Stimulated activated CD8-positive, alpha-beta memory T cell treated with anti-CD3 and anti-CD28 coated beads, Interleukin-15, amount 100 ng/mL, for 1 hour (primary cell): ENCODE measurements around the gene DIP2C.
"Not testable (repeated sequence)": the region's sequence is repeated elsewhere in the genome, so short reads cannot be mapped to it uniquely, and the experiment has no call there.

ENCODE experiments used
- DNase-seq: peaks from one replicate; pipeline ENCODE4 v3.0.0-alpha.2; 2020; ENCODE audit warnings: low read depth

DIP2C gene

DNA sequence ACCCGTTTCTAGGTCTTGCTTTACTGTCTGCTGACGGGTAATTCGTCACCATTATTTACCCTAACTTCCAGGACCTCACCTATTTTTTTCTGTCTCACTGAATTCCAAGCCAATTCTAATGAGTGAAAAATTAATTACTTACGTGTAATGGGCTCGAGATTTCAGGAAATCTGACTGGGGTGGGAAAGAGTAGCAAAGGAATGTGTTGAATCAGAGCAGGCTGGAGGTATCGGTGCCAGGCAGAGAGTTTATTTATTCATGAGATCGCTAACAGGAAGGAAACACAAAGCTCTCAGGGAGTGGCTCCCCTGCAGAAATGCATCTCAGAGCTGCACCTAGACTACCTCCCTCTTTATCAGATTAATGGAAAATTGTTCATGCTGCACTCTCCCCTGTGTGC, 4.0 kb upstream of the DIP2C start:
- DNase-seq: no peak

GRCh38 chr10:692682-693351, 3.3 kb upstream of the DIP2C start:
- no peak for DNase-seq

GRCh38 chr10:691216-691615, 1.7 kb upstream of the DIP2C start:
- DNase-seq: no peak

DNA sequence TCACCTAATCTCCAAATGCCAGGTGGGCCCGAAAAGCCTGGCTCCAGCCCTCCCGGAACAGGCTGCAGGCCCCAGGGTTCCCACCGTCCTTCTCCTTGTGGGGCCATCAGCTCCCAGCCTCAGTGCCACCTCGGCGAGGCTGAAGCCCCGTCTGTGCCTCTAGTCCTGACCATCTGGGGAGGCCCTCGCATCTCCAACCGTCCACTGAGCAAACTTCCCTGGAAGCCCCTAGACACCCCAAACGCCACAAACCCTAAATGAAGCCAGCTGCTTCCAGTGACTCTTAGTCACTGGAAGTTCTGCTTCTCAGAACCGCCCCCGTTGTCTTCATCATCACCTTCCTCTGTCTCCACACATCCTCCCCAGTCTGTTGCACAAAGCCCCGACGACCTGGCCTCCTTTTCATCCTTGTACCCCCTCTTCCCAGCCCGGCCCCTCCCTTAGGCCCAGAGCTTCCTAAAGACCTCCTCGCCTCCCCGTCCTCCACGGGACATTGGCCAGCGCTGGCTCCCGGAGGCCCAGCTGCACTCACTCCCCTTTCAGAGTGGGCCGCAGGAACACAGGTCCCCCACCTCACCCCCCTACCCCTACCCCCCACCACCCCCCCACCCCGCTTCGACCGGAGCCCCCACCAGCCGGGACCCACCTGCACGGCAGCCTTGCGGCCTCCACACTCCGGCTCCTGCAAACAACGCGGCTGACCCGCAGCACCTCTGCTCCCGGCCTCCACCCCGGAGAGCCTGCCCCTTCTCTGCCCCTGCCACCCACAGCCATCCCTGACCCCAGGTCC, 1.1 kb upstream of the DIP2C start:
- no peak for DNase-seq

- no peak for DNase-seq
Measured at GRCh38 chr10:689121-689451, 382 bp downstream of the DIP2C start.

- no peak for DNase-seq
Measured at GRCh38 chr10:688312-689120, 952 bp downstream of the DIP2C start.

- DNase-seq: no peak
Measured at GRCh38 chr10:687583-688311, 1.7 kb downstream of the DIP2C start.

- DNase-seq: no peak
Measured at GRCh38 chr10:686155-686931, 3.1 kb downstream of the DIP2C start.

- no peak for DNase-seq
Measured at GRCh38 chr10:685613-686012, 3.9 kb downstream of the DIP2C start.

- DNase-seq: no peak
Measured at GRCh38 chr10:683448-684071, 5.9 kb downstream of the DIP2C start.

DNA sequence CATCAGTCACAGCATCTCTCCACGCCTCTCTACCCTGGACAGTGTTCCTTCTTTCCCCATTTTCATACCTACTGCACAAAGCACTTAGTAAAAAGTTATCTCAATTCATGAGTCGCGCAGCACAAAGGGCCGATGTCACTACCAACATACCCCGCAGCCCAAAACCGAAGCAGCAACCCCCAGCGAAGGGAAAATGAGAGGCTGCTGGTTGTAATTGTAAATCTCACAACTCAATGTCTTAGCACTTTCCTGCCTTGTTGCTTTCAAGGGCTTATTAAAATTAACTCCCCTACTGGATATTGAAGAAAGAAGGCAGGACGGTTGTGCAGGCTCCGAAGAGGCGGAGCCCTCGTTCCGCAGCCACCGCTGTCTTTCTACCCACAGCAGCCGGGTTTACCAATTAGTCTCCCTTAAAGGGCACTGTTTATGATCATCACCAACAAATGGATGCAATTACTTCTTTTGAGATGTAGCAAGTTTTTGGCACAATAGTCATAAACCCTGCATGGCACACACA, 6.5 kb downstream of the DIP2C start:
- DNase-seq: no peak

DNA sequence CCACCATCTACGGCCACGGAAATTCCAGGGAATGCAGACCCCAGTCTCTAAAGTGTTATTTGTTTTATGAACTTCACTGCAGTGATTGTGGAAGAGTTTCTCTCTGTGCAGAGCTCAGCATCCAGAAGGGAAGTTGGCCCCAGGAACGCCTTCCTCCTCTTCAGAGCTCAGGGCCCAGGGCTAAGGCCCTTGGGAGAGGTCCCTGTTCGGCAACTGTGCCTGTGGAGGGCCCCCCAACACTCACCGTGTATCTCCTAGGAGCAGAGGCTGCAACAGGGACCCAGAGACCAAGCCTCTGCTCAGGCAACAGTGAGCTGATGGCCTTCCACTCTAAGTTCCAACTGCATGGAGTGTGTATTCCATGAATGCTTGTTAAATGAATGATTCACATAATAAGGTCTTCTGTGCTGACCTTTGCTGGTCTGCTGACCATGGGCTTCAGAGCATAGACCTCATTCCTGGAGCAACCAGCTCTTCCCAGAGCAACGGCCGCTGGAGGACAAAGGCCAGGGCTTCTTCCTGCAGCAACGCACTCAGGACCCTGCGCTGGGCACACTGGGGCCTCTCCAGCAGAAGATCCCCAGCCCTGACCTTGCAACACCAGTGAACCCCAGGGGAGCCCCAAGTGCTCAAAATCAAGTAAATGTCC, 7.7 kb downstream of the DIP2C start:
- no peak for DNase-seq

GRCh38 chr10:680745-681144, 8.7 kb downstream of the DIP2C start:
- DNase-seq: no peak

DNA sequence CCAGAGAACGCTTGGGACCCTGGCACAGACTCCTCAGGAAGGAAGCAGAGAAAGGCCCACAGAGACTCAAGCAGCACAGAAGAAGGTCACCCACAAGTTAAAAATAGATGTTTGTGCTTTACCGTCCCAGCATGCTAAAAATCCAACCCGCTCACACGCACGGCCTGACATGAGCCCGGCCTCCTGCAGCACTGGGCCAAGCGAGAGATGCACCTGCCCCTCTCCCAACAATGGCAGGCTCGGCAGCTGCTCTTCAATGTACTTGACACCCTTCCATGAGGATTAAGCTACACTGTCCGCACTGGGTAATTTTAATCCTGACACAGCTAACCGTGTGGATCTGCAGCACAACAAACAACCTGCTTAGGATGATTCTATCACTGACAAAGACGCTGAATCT, 9.3 kb downstream of the DIP2C start:
- no peak for DNase-seq

DNA sequence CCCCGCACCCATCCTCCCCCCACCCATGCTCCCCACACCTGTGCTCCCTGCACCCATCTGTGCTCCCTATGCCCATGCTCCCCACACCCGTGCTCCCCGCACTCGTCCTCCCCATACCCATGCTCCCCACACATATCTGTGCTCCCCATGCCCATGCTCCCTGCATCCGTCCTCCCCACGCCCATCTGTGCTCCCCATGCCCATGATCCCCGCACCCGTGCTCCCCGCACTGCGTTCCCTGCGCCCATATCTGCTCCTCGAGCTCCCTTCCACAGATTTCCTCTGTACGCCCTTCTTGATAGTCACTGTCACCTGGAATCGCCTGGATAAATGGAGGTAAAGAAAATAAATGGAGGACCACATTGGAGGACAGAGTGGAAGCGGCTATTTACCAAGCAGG, 9.9 kb downstream of the DIP2C start:
- DNase-seq: no peak

DNA sequence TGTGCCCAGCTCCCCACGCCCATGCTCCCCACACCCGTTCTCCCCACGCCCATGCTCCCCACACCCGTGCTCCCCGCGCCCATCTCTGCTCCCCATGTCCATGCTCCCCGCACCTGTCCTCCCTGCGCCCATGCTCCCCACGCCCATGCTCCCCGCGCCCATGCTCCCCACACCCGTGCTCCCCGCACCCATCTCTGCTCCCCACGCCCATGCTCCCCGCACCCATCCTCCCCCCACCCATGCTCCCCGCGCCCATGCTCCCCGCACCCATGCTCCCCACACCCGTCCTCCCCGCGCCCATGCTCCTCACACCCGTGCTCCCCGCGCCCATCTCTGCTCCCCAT, 10.8 kb downstream of the DIP2C start:
- not testable (repeated sequence) for DNase-seq

GRCh38 chr10:677750-678661, 11.5 kb downstream of the DIP2C start:
- no peak for DNase-seq

GRCh38 chr10:677038-677437, 12.4 kb downstream of the DIP2C start:
- no peak for DNase-seq

DNA sequence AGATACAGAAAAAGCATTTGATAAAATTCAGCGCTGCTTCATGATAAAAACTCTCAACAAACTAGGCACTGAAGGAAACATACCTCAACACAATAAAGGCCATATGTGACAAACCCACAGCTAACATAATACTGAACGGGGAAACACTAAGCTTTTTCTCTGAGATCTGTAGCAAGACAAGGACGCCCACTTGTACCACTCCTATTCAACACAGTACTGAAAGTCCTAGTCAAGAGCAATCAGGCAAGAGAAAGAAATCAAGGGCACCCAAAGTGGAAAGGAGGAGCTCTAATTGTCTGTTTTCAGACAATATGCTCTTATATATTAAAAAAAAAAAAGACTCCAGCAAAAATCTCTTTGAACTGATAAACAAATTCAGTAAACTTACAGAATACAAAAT, 13.3 kb downstream of the DIP2C start:
- DNase-seq: no peak
